PC-3 (cell line): Measurements from ENCODE around the gene CISD1.

Source experiments
- EZH2 ChIP-seq: fragments of 300-600 bp; sonication (generic); IDR thresholded peaks from one replicate; pipeline ENCODE4 v1.6.1; 2017; ENCODE audit warnings: antibody characterized with exemption, mild to moderate bottlenecking, low read length; ENCODE audit not compliant: unreplicated experiment
- EZH2phosphoT487 ChIP-seq: fragments of 300-600 bp; sonication (generic); IDR thresholded peaks from 2 replicates; pipeline ENCODE4 v1.6.1; 2018; ENCODE audit warnings: mild to moderate bottlenecking, antibody characterized with exemption, low read length, borderline replicate concordance

DNA sequence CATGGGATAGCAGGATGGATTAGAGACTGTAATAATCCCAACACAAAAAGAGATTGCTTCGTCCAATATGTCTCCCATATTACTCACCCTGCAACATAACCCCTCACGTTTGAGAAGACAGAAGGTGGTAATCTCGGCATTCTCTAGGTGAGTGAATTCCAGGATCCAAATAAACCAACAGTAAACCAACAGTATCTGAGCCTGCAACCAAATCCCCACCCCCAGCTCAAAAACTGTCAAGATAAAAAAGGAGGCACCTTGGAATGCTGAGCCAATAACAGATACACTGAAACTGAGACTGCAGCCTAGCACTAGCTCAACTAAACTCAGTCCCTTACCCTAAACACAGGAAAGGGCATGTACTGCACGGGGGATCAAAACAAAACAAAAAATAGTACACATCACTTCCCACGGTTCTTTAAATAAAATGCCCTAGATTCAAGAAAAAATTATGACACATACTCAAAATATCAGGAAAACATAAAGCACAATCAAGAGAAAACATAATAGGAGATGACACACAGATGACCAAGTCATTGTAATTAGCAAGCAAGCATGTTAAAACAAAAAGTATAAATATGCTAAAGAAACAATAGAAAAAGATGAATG, 29.3 kb upstream of the CISD1 start:
- TF ChIP-seq EZH2phosphoT487, result no peak
- no peak for TF ChIP-seq EZH2
